Activated naive CD8-positive, alpha-beta T cell (primary cell): Measurements from ENCODE around the gene CTSZ.
A peak's percentile ranks its signal among the peaks of the same experiment; 100 is the strongest.
"Not testable (repeated sequence)": the region's sequence is repeated elsewhere in the genome, so short reads cannot be mapped to it uniquely, and the experiment has no call there.

Experiments
- H3K27ac Mint-ChIP-seq: one replicate; pipeline ENCODE4 v1.8.0; 2021; ENCODE audit warnings: mixed read lengths
- H3K27me3 Mint-ChIP-seq: one replicate; pipeline ENCODE4 v1.8.0; 2021; ENCODE audit warnings: mixed read lengths
- H3K36me3 Mint-ChIP-seq: one replicate; pipeline ENCODE4 v1.8.0; 2021; ENCODE audit warnings: mixed read lengths
- H3K4me1 Mint-ChIP-seq: one replicate; pipeline ENCODE4 v1.8.0; 2021; ENCODE audit warnings: low read depth, mixed read lengths
- H3K4me3 Mint-ChIP-seq: one replicate; pipeline ENCODE4 v1.8.0; 2021; ENCODE audit warnings: mild to moderate bottlenecking, mixed read lengths
- H3K9me3 Mint-ChIP-seq: one replicate; pipeline ENCODE4 v1.8.0; 2021; ENCODE audit warnings: low read depth, mixed read lengths

The CTSZ gene

GRCh38 chr20:59006864-59007664, at the start of gene CTSZ:
CTSZ (minus strand) TSS chr20:59007254; CDS start chr20:59007128, 126 bp downstream.
- Mint-ChIP-seq H3K27ac (peak within 1 kb of the TSS; percentile 66), H3K4me3 (peak within 1 kb of the TSS; percentile 81), H3K27me3 (no peaks in the 10 kb centered on the region), H3K36me3 (no peaks in the 10 kb centered on the region), H3K9me3 (no peaks in the 10 kb centered on the region), H3K4me1 (peaks cover 42% of the 10 kb centered on the region)

- Mint-ChIP-seq H3K4me1 (no peaks in the 10 kb centered on the region), H3K27me3 (peaks cover 5% of the 10 kb centered on the region), H3K9me3 (no peaks in the 10 kb centered on the region), H3K36me3 (no peaks in the 10 kb centered on the region), H3K27ac (no peak overlapping the region), H3K4me3 (no peak overlapping the region)
Observed at GRCh38 chr20:59055302-59055701, 48.2 kb upstream of the CTSZ start.

GRCh38 chr20:59051666-59052185, 44.7 kb upstream of the CTSZ start:
- Mint-ChIP-seq H3K27ac (no peak overlapping the region), H3K4me1 (peaks cover 9% of the 10 kb centered on the region), H3K36me3 (peaks cover 2% of the 10 kb centered on the region), H3K4me3 (no peak overlapping the region), H3K27me3 (peaks cover 4% of the 10 kb centered on the region), H3K9me3 (no peaks in the 10 kb centered on the region)

GRCh38 chr20:59050437-59050836, 43.4 kb upstream of the CTSZ start:
- H3K27me3 Mint-ChIP-seq: peaks cover 4% of the 10 kb centered on the region
- no peaks in the 10 kb centered on the region for H3K9me3 Mint-ChIP-seq
- H3K4me3 Mint-ChIP-seq: no peak overlapping the region
- H3K4me1 Mint-ChIP-seq: peaks cover 9% of the 10 kb centered on the region
- H3K27ac Mint-ChIP-seq: no peak overlapping the region
- H3K36me3 Mint-ChIP-seq: peaks cover 2% of the 10 kb centered on the region

GRCh38 chr20:59048681-59049030, 41.6 kb upstream of the CTSZ start:
- Mint-ChIP-seq H3K36me3 (peaks cover 2% of the 10 kb centered on the region), H3K4me3 (no peak overlapping the region), H3K4me1 (peaks cover 17% of the 10 kb centered on the region), H3K27ac (no peak overlapping the region), H3K9me3 (no peaks in the 10 kb centered on the region), H3K27me3 (peaks cover 4% of the 10 kb centered on the region)

GRCh38 chr20:59047938-59048680, 41.1 kb upstream of the CTSZ start:
- peaks cover 4% of the 10 kb centered on the region for H3K27me3 Mint-ChIP-seq
- no peaks in the 10 kb centered on the region for H3K9me3 Mint-ChIP-seq
- no peak overlapping the region for H3K4me3 Mint-ChIP-seq
- H3K27ac Mint-ChIP-seq: peak overlapping the region; percentile 76
- H3K4me1 Mint-ChIP-seq: peaks cover 23% of the 10 kb centered on the region
- peaks cover 2% of the 10 kb centered on the region for H3K36me3 Mint-ChIP-seq

GRCh38 chr20:59046862-59047261, 39.8 kb upstream of the CTSZ start:
- peaks cover 2% of the 10 kb centered on the region for H3K36me3 Mint-ChIP-seq
- H3K4me1 Mint-ChIP-seq: peaks cover 26% of the 10 kb centered on the region
- H3K4me3 Mint-ChIP-seq: no peak overlapping the region
- no peaks in the 10 kb centered on the region for H3K9me3 Mint-ChIP-seq
- no peak overlapping the region for H3K27ac Mint-ChIP-seq
- H3K27me3 Mint-ChIP-seq: peaks cover 2% of the 10 kb centered on the region

- no peaks in the 10 kb centered on the region for H3K9me3 Mint-ChIP-seq
- H3K36me3 Mint-ChIP-seq: peaks cover 12% of the 10 kb centered on the region
- peaks cover 42% of the 10 kb centered on the region for H3K4me1 Mint-ChIP-seq
- H3K27me3 Mint-ChIP-seq: no peaks in the 10 kb centered on the region
- no peak overlapping the region for H3K27ac Mint-ChIP-seq
- H3K4me3 Mint-ChIP-seq: no peak overlapping the region
Observed at GRCh38 chr20:59044796-59045195, 37.7 kb upstream of the CTSZ start.

GRCh38 chr20:59044295-59044694, 37.2 kb upstream of the CTSZ start:
- Mint-ChIP-seq H3K27ac (no peak overlapping the region), H3K4me3 (no peak overlapping the region), H3K36me3 (peaks cover 12% of the 10 kb centered on the region)

GRCh38 chr20:59043698-59044097, 36.6 kb upstream of the CTSZ start:
- H3K27ac Mint-ChIP-seq: peak overlapping the region; percentile 91
- no peaks in the 10 kb centered on the region for H3K27me3 Mint-ChIP-seq
- peaks cover 53% of the 10 kb centered on the region for H3K4me1 Mint-ChIP-seq
- H3K9me3 Mint-ChIP-seq: no peaks in the 10 kb centered on the region
- H3K36me3 Mint-ChIP-seq: peaks cover 12% of the 10 kb centered on the region
- H3K4me3 Mint-ChIP-seq: peak overlapping the region; percentile 86

More at GRCh38 chr20:59044295-59044694, 37.2 kb upstream of the CTSZ start:
- no peaks in the 10 kb centered on the region for H3K9me3 Mint-ChIP-seq
- H3K4me1 Mint-ChIP-seq: peaks cover 47% of the 10 kb centered on the region
- no peaks in the 10 kb centered on the region for H3K27me3 Mint-ChIP-seq

GRCh38 chr20:59042796-59043631, 36.0 kb upstream of the CTSZ start:
- H3K4me1 Mint-ChIP-seq: peaks cover 54% of the 10 kb centered on the region
- peaks cover 12% of the 10 kb centered on the region for H3K36me3 Mint-ChIP-seq
- no peaks in the 10 kb centered on the region for H3K27me3 Mint-ChIP-seq
- H3K4me3 Mint-ChIP-seq: peak overlapping the region; percentile 88
- H3K27ac Mint-ChIP-seq: peak overlapping the region; percentile 94
- H3K9me3 Mint-ChIP-seq: no peaks in the 10 kb centered on the region

GRCh38 chr20:59042151-59042795, 35.2 kb upstream of the CTSZ start, which contains the start of gene PRELID3B:
PRELID3B (minus strand) TSS chr20:59042786; CDS start chr20:59042730, 56 bp downstream.
- H3K27ac Mint-ChIP-seq: peak within 1 kb of the TSS; percentile 94
- peaks cover 11% of the 10 kb centered on the region for H3K36me3 Mint-ChIP-seq
- H3K4me3 Mint-ChIP-seq: peak within 1 kb of the TSS; percentile 88
- H3K4me1 Mint-ChIP-seq: peaks cover 56% of the 10 kb centered on the region
- H3K27me3 Mint-ChIP-seq: no peaks in the 10 kb centered on the region
- no peaks in the 10 kb centered on the region for H3K9me3 Mint-ChIP-seq

- peak overlapping the region; percentile 84 for H3K27ac Mint-ChIP-seq
- not testable (repeated sequence) for H3K27me3 Mint-ChIP-seq, H3K9me3 Mint-ChIP-seq
- peaks cover 62% of the 10 kb centered on the region for H3K4me1 Mint-ChIP-seq
- peaks cover 11% of the 10 kb centered on the region for H3K36me3 Mint-ChIP-seq
- H3K4me3 Mint-ChIP-seq: peak overlapping the region; percentile 88
Observed at GRCh38 chr20:59041487-59041886, 34.4 kb upstream of the CTSZ start.

- H3K9me3 Mint-ChIP-seq: no peaks in the 10 kb centered on the region
- H3K36me3 Mint-ChIP-seq: peaks cover 13% of the 10 kb centered on the region
- H3K27me3 Mint-ChIP-seq: no peaks in the 10 kb centered on the region
- peak overlapping the region; percentile 84 for H3K27ac Mint-ChIP-seq
- peaks cover 66% of the 10 kb centered on the region for H3K4me1 Mint-ChIP-seq
- peak overlapping the region; percentile 88 for H3K4me3 Mint-ChIP-seq
Observed at GRCh38 chr20:59040667-59041066, 33.6 kb upstream of the CTSZ start.
